GM18505 (cell line): ENCODE results near the gene AP4M1.

Experiments
- ATAC-seq: cut with Tn5 transposase; IDR thresholded peaks from one replicate; pipeline ENCODE4 v1.9.1; 2021; ENCODE audit not compliant: unreplicated experiment
- POLR2A ChIP-seq: IDR thresholded peaks from 4 replicates; pipeline ENCODE4 v1.6.1; 2011; ENCODE audit warnings: borderline replicate concordance; ENCODE audit not compliant: insufficient read depth, insufficient read length; ENCODE audit errors: extremely low read depth

The AP4M1 gene

GRCh38 chr7:100090527-100091410 is 10.7 kb upstream of the AP4M1 start:
- no peak for ATAC-seq
- TF ChIP-seq POLR2A: no peak

- no peak for TF ChIP-seq POLR2A
- ATAC-seq: no peak
These were observed 9.8 kb upstream of the AP4M1 start for GRCh38 chr7:100091411-100092181.

GRCh38 chr7:100093054-100093453 is 8.4 kb upstream of the AP4M1 start:
- ATAC-seq: no peak
- TF ChIP-seq POLR2A: no peak

DNA sequence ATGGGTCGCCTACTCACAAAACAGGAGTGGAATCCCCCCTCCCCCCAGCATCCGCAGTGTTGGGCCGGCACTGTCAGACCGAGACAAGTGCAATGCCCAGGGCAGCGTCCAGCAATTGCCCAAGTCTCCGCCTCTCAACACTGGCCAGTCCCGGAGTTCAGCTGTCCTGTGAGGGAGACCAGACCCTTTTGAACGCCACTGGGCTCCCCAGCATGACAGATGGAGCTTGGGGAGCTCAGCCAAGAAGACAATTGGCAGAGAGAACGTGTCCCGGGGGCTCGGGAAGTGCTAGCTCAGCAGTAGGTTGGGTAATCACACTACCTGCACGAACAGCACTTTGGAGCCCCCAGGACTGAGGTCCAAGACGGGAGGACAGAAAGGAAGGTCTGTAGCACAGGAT is 7.9 kb upstream of the AP4M1 start:
- no peak for ATAC-seq
- TF ChIP-seq POLR2A: no peak

DNA sequence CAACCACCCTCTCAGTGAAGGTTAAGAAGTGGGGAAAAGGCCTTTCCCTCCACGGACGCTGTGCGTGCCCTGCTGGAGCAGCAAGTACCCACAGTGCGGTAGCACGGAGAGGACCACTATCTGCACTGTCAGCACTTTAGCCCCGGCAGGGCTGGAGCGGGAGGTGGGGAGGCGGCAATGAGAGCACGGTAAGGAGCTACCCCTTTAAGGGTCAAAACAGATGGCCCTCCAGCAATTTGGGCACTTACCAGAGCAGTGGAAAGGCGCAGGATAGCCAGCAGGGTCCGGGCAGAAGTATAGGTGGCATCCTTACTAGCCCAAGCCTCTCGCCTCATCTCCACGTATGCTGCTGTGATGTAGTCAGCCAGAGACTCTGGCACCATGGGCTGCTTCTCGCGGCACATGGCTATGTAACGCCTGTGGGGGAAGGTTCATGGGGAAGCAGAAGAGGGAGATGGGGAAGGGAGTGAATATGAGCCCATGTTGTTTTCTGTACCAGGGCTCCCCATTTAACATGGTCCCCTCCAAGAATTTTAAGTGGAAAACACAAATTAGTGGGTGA is 7.4 kb upstream of the AP4M1 start:
- ATAC-seq: no peak
- peak; percentile 14 for TF ChIP-seq POLR2A

- ATAC-seq: no peak
- no peak for TF ChIP-seq POLR2A
These were observed 6.2 kb upstream of the AP4M1 start for GRCh38 chr7:100095289-100095688.

GRCh38 chr7:100095704-100096103 is 5.7 kb upstream of the AP4M1 start:
- TF ChIP-seq POLR2A: no peak
- ATAC-seq: no peak

GRCh38 chr7:100098913-100099312 is 2.5 kb upstream of the AP4M1 start:
- no peak for TF ChIP-seq POLR2A
- ATAC-seq: no peak

GRCh38 chr7:100099452-100099851 is 2.0 kb upstream of the AP4M1 start:
- ATAC-seq: no peak

DNA sequence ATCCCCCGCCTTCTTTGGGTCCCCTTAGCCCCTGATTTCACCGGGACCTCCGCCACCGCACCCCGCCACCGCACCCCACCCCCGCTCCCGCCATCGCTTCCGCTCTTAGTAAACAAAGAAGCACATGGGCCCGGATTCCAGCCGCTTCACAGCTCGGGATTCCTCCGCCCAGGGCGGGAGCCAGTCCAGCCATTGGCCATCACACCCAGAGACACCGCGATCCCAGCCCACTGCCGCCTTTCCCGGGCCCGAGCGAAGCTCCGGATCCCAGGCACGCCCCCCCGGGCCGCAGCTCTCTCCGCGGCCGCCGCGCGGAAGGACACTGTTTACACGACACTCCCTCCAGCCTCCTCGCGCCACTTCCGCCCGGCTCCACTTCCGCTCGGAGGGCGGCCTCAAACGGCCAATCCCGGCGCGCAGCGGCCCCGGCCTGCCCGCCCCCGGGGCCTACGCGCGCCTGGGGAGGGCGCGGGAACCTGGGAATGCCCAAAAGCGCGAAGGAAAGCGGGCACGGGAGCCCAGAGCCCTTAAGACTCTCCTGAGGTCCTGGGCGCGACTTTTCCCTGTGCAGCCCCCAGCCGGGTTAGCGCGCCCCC is 925 bp upstream of the AP4M1 start:
- ATAC-seq: peak; percentile 64
- TF ChIP-seq POLR2A: peak; percentile 7

More at GRCh38 chr7:100099452-100099851, 2.0 kb upstream of the AP4M1 start:
- no peak for TF ChIP-seq POLR2A

GRCh38 chr7:100102950-100103840 is 1.8 kb downstream of the AP4M1 start:
- no peak for ATAC-seq
- no peak for TF ChIP-seq POLR2A

DNA sequence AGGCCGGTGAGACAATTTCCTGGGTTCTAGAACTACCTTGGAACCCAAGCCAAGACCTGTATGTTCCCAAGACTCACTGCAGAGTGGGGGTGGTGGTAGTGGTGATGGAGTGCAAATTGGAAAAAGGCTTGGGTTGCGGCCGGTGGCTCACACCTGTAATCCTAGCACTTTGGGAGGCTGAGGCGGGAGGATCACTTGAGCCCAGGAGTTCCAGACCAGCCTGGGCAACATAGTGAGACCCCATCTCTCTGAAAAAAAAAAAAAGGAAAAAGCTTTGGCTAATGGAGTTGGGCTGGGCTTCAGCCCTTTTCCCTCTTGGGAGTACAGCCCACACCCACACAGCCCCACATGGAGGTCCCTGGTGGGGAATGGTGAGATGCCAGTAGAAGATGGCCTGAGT is 4.1 kb downstream of the AP4M1 start:
- no peak for ATAC-seq
- TF ChIP-seq POLR2A: no peak
